NCI-H2227 treated with DMSO at 0.1 percent for 48 hours (cell line): ENCODE data around the gene NCAPH2.

Experiments used
- DNase-seq: peaks from one replicate; lab custom pipeline; 2025; lab: John Stamatoyannopoulos, UW

Gene NCAPH2

GRCh38 chr22:50474710-50475651 is 33.0 kb upstream of the NCAPH2 start, which contains the start of gene SBF1:
Gene SBF1 (minus strand): TSS chr22:50475035. CDS start chr22:50474840, 195 bp downstream.
- peak; percentile 40 for DNase-seq

DNA sequence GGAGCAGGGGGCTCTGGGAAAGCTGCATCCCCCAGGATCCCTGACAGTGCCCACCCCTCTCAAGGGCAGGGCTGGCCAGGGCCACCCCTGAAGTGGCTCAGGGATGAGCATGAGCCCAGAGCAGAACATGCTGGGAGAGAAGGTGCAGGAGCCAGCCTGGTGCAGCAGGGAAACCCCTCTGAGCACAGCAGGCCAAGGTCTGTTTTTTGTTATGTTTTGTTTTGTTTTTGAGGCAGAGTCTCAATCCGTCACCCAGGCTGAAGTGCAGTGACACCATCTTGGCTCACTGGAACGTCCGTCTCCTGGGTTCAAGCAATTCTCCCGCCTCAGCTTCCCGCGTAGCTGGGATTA is 32.4 kb upstream of the NCAPH2 start:
- no peak for DNase-seq

GRCh38 chr22:50476868-50477267 is 31.2 kb upstream of the NCAPH2 start:
- no peak for DNase-seq

DNA sequence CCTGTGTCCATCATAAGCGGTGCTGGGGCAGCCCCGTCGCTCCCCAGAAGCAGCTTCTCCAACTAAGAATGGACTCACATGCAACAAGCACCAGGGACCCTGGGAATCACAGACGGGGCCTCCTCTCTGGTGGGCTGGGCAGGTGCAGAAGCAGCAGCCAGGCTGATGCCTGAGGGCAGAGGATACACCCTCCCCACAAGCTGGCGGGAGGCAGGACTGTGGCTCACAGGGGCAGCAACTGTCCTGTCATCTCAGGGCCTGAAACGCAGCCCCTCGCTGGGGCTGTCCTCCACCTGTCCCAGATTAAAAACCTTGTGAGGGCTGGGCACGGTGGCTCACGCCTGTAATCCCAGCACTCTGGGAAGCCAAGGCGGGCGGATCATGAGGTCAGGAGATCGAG is 30.1 kb upstream of the NCAPH2 start:
- no peak for DNase-seq

GRCh38 chr22:50479721-50480120 is 28.3 kb upstream of the NCAPH2 start:
- no peak for DNase-seq

DNA sequence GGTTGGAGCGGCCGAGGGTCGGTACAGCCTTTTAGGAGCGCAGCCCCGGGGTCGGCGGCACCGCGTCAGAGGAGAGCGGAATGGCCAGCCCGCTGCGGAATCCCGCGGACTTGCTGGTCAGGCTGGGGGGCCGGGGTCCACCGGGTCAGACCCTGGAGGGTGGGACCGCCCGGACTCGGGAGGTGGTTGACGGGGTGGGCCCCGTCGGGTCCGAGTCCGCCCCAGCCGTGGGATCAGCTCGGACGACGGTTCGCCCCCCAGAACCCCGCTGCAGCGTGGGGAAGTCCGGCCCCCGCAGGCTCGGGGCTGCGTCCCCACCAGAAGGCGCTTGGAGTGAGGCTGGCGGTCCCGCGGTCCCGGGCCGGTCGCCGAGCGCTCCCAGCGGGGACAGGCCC is 27.0 kb upstream of the NCAPH2 start:
- DNase-seq = no peak

DNA sequence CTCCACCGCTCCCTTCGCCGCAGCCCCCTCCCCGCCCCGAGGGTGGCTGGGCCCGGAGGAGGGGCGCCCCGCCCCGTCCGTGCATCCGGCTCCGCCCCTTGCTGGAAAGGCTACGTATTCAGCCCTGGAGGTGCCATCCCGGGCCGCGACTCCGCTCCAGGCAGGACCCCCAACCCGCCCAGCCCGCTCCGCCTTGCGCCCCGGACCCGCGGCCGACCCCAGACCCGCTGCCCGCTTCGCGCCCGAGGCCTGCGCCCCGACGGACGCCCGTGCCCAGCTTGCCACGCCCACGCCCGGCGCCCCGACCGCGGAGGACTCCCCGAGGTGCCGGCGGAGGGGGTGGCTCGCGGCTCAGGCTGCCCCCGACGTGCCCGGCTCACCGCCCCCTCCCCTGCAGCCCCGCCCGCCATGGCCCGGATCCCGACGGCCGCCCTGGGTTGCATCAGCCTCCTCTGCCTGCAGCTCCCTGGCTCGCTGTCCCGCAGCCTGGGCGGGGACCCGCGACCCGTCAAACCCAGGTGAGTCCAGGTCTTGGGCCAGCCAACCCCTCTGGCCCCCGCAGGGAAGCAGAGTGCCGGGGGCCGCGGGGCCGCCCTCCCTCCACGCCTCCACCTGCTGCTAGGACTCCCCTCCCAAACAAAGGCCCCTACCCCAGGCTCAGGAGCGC is 26.5 kb upstream of the NCAPH2 start, which contains the start of gene ADM2:
ADM2 (plus strand) TSS at position 104 of the 667 bp plus-strand sequence; CDS start at position 409, 305 bp downstream.
- no peak for DNase-seq

- DNase-seq = no peak
These were observed 25.6 kb upstream of the NCAPH2 start for GRCh38 chr22:50482107-50483074.

GRCh38 chr22:50483106-50483505 is 24.9 kb upstream of the NCAPH2 start:
- no peak for DNase-seq

- no peak for DNase-seq
These were observed 24.5 kb upstream of the NCAPH2 start for GRCh38 chr22:50483556-50483955.

GRCh38 chr22:50483977-50484853 is 23.8 kb upstream of the NCAPH2 start:
- DNase-seq = no peak

DNA sequence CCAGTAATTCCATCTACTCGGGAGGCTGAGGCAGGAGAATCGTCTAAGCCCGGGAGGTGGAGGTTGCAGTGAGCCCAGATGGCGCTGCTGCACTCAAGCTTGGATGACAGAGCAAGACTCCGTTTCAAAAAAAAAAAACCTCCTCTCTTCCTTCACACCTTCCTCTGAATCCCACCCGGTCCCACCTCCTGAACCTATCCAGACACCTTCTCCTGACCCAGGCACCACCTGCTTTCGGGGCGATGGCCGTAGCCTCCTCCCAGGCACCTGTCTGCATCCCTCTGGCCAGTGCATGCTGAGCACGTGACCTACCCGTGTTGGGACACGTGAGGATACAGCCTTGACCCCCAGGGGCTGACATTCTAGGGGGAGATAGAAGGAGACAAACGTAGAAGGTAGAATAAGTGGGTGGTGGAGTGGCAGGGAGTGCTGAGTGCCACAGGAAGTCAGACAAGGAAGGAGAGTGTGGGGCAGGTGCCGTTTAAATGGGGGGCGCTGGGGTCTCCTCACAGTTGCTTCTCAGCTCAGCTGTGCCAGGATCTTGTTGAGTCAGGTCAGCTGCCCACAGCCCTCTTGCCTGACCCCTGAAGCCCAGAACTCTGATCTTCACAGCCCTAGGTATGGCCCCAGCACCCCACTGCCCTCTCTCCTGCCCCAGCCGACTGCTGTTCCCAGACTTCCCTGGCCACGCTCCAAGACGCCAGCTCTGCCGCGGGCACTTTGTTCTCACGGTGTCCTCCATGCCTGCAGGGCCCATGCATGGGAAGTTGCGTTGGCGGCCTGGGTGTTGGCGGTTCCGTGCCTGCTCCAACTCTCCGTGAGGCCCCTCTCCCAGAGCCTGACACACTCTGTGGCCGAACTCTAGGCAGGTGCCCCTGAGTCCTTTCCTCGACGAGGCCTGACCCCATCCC is 22.5 kb upstream of the NCAPH2 start:
- DNase-seq = no peak

DNA sequence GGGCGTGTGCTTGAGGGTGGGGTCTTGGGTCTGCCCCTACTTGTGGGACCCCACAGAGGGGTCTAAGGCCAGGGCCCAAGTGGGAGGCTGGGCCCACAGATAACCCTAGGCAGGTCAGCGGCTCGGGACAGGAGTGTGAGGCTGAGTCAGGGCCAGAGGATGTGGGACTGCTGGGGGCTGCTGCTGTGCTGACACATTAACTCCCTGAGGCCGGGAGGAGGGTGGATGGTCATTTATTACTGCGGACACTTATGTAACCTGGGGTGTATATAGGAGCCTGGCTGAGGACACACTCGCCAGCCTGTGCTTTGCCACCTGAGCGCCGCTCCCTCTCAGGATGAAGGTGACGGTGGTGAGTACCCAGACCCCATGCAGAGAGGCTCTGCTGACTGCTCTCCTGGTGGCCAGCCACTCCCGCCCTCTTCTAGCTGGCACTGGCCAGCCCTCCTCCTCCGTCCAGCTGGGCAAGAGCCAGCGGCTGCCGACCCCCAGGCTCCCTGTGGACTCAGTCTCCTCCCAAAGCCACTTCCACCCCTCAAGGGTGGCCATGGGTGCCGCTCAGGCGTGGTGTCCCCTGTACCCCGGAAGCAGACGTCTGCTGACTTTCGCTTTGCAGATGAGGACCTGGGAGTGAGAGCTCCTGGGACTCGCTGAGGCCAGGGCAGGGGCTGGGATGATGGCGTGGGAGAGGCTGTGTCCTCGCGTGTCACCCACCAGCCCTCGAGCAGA is 21.3 kb upstream of the NCAPH2 start, which contains the start of gene MIOX:
MIOX (plus strand) TSS at position 299 of the 729 bp plus-strand sequence; CDS start at position 338, 39 bp downstream.
- no peak for DNase-seq

DNA sequence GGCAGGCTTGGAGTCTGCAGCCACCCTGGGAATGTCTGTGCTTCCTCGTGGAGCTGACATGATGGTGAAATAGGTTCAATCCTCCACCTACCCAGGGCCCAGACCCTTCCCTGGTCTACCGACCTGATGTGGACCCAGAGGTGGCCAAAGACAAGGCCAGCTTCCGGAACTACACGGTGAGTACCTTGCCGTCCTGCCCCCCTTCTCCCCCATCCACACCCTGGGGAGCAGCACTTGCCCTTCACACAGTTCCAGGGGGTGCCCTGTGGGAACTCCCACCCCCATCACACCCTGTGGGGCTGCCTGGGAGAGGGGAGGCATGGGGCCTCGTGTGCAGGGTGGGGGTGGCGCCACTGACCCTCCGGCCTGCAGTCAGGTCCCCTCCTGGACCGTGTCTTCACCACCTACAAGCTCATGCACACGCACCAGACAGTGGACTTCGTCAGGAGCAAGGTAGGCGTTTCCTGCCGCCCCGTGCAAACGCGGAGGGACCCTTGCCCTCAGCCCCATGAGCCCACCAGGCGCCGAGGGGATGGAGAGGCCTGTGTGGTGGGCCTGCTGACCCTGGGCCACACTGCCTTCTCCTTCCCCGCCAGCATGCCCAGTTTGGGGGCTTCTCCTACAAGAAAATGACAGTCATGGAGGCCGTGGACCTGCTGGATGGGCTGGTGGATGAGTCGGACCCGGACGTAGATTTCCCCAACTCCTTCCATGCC is 20.6 kb upstream of the NCAPH2 start:
- DNase-seq = no peak

DNA sequence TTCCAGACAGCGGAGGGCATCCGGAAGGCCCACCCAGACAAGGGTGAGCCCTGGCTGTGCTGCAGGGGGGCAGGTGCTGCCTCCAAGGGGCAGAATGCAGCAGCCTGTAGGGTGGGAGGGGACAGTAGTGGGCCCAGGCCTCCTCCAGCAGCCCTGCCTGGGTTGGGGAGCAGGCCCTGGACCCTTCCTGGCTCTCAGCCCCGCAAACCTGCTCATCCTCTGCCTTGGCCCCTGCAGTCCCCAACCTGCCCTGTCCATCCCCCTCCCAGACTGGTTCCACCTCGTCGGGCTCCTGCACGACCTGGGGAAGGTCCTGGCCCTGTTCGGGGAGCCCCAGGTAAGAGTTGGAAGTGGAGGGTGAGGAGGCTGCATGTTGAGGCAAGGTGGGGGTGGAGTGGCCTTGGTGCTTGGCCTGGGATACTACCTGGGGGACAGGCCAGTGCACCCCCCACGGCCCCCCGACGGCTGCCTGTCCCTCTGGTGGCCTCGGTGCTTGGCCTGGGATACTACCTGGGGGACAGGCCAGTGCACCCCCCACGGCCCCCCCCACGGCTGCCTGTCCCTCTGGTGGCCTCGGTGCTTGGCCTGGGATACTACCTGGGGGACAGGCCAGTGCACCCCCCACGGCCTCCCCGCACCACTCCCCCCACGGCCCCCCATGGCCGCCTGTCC is 19.9 kb upstream of the NCAPH2 start:
- no peak for DNase-seq

DNA sequence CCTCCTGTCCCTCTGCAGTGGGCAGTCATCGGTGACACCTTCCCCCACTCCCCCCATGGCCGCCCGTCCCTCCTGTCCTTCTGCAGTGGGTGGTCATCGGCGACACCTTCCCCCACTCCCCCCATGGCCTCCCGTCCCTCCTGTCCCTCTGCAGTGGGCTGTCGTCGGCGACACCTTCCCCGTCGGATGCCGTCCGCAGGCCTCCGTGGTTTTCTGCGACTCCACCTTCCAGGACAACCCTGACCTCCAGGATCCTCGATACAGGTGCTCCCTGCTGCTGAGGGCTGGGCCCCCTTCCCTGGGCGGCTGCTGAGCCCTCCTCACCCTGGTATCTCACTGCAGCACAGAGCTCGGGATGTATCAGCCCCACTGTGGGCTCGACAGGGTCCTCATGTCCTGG is 19.1 kb upstream of the NCAPH2 start:
- DNase-seq = no peak

GRCh38 chr22:50489363-50490243 is 18.4 kb upstream of the NCAPH2 start:
- DNase-seq = no peak
